Natural killer cell (primary cell): ENCODE measurements around the gene WFDC8. TPM values are rescaled to one million over a fixed set of nuclear protein-coding genes. Genes with fewer than 3 reads are reported as not detected.
"Not testable (repeated sequence)": the region's sequence is repeated elsewhere in the genome, so short reads cannot be mapped to it uniquely, and the experiment has no call there.

Source experiments
- ATAC-seq, 3 donors: fragments of 150-1000 bp in 2 of 3; fragments of 200-7000 bp in 1 of 3; cut with Tn5 transposase; 1 replicate in 1 of 3; 2 replicates in 2 of 3; pipeline ENCODE4 v1.10.0; 2021; ENCODE audit warnings: mild to moderate bottlenecking in 2 of 3, moderate library complexity in 2 of 3
- DNase-seq, 2 donors: peaks; one replicate each; pipeline versions ENCODE4 v3.0.0 to v3.0.0-alpha.2; 2013 to 2021; ENCODE audit warnings: mixed read lengths in 1 of 2
- H3K27ac ChIP-seq: one replicate; pipeline ENCODE4 v1.5.1; 2013; ENCODE audit warnings: mild to moderate bottlenecking, low read length
- H3K27me3 ChIP-seq: one replicate; pipeline ENCODE4 v1.6.1; 2013; ENCODE audit warnings: low read length; ENCODE audit not compliant: control insufficient read depth, insufficient read depth
- H3K36me3 ChIP-seq: one replicate; pipeline ENCODE4 v1.6.1; 2013; ENCODE audit warnings: low read length; ENCODE audit not compliant: control insufficient read depth, insufficient read depth
- H3K4me1 ChIP-seq: one replicate; pipeline ENCODE4 v1.6.1; 2013; ENCODE audit warnings: low read length; ENCODE audit not compliant: control insufficient read depth, insufficient read depth
- H3K4me3 ChIP-seq: one replicate; pipeline ENCODE4 v1.5.1; 2013; ENCODE audit warnings: low read length
- H3K9me3 ChIP-seq: one replicate; pipeline ENCODE4 v1.6.1; 2013; ENCODE audit warnings: low read length; ENCODE audit not compliant: control insufficient read depth, insufficient read depth
- H3K27ac Mint-ChIP-seq, 2 donors: one replicate each; pipeline ENCODE4 v1.8.0; 2022; ENCODE audit warnings: mild to moderate bottlenecking in 2 of 2, mixed read lengths in 2 of 2, moderate library complexity in 1 of 2
- H3K27me3 Mint-ChIP-seq, 2 donors: one replicate each; pipeline ENCODE4 v1.8.0; 2022; ENCODE audit warnings: low read depth in 2 of 2, mixed read lengths in 2 of 2
- H3K36me3 Mint-ChIP-seq: one replicate; pipeline ENCODE4 v1.8.0; 2022; ENCODE audit warnings: mixed read lengths
- H3K4me1 Mint-ChIP-seq, 2 donors: one replicate each; pipeline ENCODE4 v1.8.0; 2022; ENCODE audit warnings: mixed read lengths in 2 of 2
- H3K4me3 Mint-ChIP-seq: one replicate; pipeline ENCODE4 v1.8.0; 2022; ENCODE audit warnings: mild to moderate bottlenecking, moderate library complexity, mixed read lengths
- H3K9me3 Mint-ChIP-seq, 2 donors: one replicate each; pipeline ENCODE4 v1.8.0; 2022; ENCODE audit warnings: mixed read lengths in 2 of 2
- CTCF ChIP-seq: fragments of 200-600 bp; IDR thresholded peaks from one replicate; pipeline ENCODE4 v1.8.0; 2022; ENCODE audit warnings: antibody characterized with exemption
- WGBS: methylation state at CpG from one replicate; pipeline ENCODE4 v1.1.7; 2013; ENCODE audit warnings: missing lambda C conversion rate; ENCODE audit not compliant: insufficient coverage; 5-methylcytosine and 5-hydroxymethylcytosine counted together
- intact Hi-C: fragments of 100-400 bp; cut with micrococcal nuclease; formaldehyde crosslinking; loops from one replicate; pipeline ENCODE4 v1.14.2; 2022
- total RNA-seq, 4 donors: library from RNA; stranded (reverse); fragments of 120-200 nt in 1 of 4; gene quantifications; one replicate each; pipeline versions ENCODE4 v1.2.3 to v1.2.4, GENCODE V29; 2013 to 2022

WFDC8 gene
- total RNA-seq, 3 donors from 2014 or later (not counting 1 experiment from before 2014, with no cell fraction given) = not detected

GRCh38 chr20:45584294-45584693, 5.2 kb upstream of the WFDC8 start:
- not testable (repeated sequence) for ATAC-seq

GRCh38 chr20:45583502-45583901, 4.4 kb upstream of the WFDC8 start:
- DNase-seq (no peak), ATAC-seq (no peak)
- H3K9me3 Mint-ChIP-seq = no peaks in the 10 kb centered on the region
- WGBS = 85% methylated on average over 3 of the region's 3 CpGs
- no peaks in the 10 kb centered on the region for H3K4me1 ChIP-seq
- no peak overlapping the region for H3K27ac ChIP-seq
- no peaks in the 10 kb centered on the region for H3K9me3 ChIP-seq
- no peak for TF ChIP-seq CTCF
- no peak overlapping the region for H3K27ac Mint-ChIP-seq
- H3K27me3 Mint-ChIP-seq = peaks cover 19 to 42% of the 10 kb centered on the region in 2 donors
- H3K4me3 Mint-ChIP-seq = no peak overlapping the region
- H3K36me3 Mint-ChIP-seq = no peaks in the 10 kb centered on the region
- no peak overlapping the region for H3K4me3 ChIP-seq
- no peaks in the 10 kb centered on the region for H3K36me3 ChIP-seq
- intact Hi-C loops = no loop called here
- no peaks in the 10 kb centered on the region for H3K27me3 ChIP-seq
- no peaks in the 10 kb centered on the region for H3K4me1 Mint-ChIP-seq

More at GRCh38 chr20:45584294-45584693, 5.2 kb upstream of the WFDC8 start:
- H3K36me3 Mint-ChIP-seq, H3K4me1 ChIP-seq, H3K36me3 ChIP-seq, H3K4me1 Mint-ChIP-seq, H3K9me3 ChIP-seq, DNase-seq, H3K4me3 Mint-ChIP-seq, intact Hi-C loops, H3K27ac ChIP-seq, H3K4me3 ChIP-seq, H3K9me3 Mint-ChIP-seq, H3K27me3 ChIP-seq, H3K27ac Mint-ChIP-seq: not testable (repeated sequence)
- H3K27me3 Mint-ChIP-seq = peaks cover 17 to 45% of the 10 kb centered on the region in 2 donors
- WGBS = 88% methylated on average over 5 of the region's 5 CpGs

GRCh38 chr20:45581702-45582101, 2.6 kb upstream of the WFDC8 start:
- Histone ChIP-seq H3K27ac (no peak overlapping the region), H3K9me3 (no peaks in the 10 kb centered on the region), H3K36me3 (no peaks in the 10 kb centered on the region), H3K4me1 (no peaks in the 10 kb centered on the region), H3K4me3 (no peak overlapping the region), H3K27me3 (no peaks in the 10 kb centered on the region)
- Mint-ChIP-seq H3K27ac (no peak overlapping the region), H3K9me3 (no peaks in the 10 kb centered on the region), H3K4me3 (no peak overlapping the region), H3K36me3 (no peaks in the 10 kb centered on the region), H3K4me1 (no peaks in the 10 kb centered on the region), H3K27me3 (peaks cover 19 to 30% of the 10 kb centered on the region in 2 donors)
- DNase-seq = no peak
- no peak for ATAC-seq
- TF ChIP-seq CTCF = no peak
- intact Hi-C loops = no loop called here

- WGBS = no CpG with 5 or more reads among the region's 1 CpG
- DNase-seq = no peak
- no peak overlapping the region for H3K4me3 ChIP-seq
- no peaks in the 10 kb centered on the region for H3K36me3 ChIP-seq
- H3K4me1 Mint-ChIP-seq = no peaks in the 10 kb centered on the region
- H3K27me3 ChIP-seq = peaks cover 2% of the 10 kb centered on the region
- H3K4me1 ChIP-seq = no peaks in the 10 kb centered on the region
- H3K9me3 ChIP-seq = no peaks in the 10 kb centered on the region
- intact Hi-C loops = no loop called here
- no peak for TF ChIP-seq CTCF
- H3K36me3 Mint-ChIP-seq = no peaks in the 10 kb centered on the region
- H3K4me3 Mint-ChIP-seq = no peak overlapping the region
- no peak overlapping the region for H3K27ac Mint-ChIP-seq
- no peak overlapping the region for H3K27ac ChIP-seq
- no peaks in the 10 kb centered on the region for H3K9me3 Mint-ChIP-seq
- peaks cover 16 to 43% of the 10 kb centered on the region in 2 donors for H3K27me3 Mint-ChIP-seq
- ATAC-seq = no peak
These were observed 853 bp downstream of the WFDC8 start for GRCh38 chr20:45578231-45578630.
